Measurements from ENCODE around the gene GSE1. TPM values are rescaled to one million over a fixed set of nuclear protein-coding genes. Genes with fewer than 3 reads are reported as not detected.

Gene GSE1
- polyA plus RNA-seq, 1 donor (not counting 4 experiments of a cell fraction or from before 2014, with no cell fraction given): 5.0 TPM

DNA sequence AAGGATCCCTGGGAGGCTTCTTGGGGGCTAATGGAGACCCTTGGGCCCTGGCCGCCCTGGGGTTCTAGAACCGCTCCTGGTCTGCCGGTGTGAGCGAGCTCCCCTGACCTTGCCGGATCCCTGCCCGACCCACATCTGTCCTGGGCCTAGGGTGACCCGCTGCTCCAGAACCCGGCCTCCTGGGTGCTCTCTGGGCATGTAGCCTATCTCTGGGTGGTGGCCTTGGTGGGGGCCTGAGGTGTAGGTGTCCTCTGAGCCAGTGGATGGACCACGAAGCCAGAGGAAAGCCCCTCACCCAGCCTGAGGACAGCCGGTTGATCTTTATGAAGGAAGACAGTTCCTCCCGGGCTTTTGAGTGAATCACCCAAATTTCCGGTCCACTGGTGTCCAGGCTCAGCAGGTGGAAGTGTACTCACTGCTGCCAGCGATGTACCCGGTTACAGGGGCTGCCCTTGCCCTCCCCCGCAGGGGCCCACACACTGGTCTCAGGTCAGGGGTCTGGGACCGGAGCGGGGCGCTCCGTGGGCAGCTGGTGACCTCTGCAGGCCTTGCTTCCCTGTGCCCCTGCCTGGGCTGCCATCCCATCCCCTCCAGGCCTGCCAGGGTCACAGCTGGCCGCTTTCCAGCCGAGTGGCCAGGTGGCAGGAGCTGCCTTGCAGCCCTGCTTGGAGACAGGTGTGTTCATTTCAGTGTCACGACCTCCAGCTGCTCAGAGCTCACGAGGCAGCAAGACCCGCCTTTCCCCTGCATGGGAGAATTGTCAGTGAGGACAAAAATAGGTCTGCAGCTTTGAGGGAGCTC, 10.5 kb upstream of the GSE1 start:
- TF ChIP-seq, protein P1, sequence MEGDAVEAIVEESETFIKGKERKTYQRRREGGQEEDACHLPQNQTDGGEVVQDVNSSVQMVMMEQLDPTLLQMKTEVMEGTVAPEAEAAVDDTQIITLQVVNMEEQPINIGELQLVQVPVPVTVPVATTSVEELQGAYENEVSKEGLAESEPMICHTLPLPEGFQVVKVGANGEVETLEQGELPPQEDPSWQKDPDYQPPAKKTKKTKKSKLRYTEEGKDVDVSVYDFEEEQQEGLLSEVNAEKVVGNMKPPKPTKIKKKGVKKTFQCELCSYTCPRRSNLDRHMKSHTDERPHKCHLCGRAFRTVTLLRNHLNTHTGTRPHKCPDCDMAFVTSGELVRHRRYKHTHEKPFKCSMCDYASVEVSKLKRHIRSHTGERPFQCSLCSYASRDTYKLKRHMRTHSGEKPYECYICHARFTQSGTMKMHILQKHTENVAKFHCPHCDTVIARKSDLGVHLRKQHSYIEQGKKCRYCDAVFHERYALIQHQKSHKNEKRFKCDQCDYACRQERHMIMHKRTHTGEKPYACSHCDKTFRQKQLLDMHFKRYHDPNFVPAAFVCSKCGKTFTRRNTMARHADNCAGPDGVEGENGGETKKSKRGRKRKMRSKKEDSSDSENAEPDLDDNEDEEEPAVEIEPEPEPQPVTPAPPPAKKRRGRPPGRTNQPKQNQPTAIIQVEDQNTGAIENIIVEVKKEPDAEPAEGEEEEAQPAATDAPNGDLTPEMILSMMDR (optimal IDR thresholded peaks at IDR 0.05 in 1 of 3, IDR thresholded peaks at IDR 0.05 in 1 of 3, conservative IDR thresholded peaks at IDR 0.05 in 1 of 3; ENCODE audit: extremely low read depth in 1 of 3, insufficient read depth in 2 of 3, low read length in 3 of 3): no peak
- TF ChIP-seq EZH2 (IDR thresholded peaks at IDR 0.05; ENCODE audit: low read length): no peak
- FAIRE-seq: no peak
- no peaks in the 10 kb centered on the region for H3K4me1 ChIP-seq (ENCODE audit: control insufficient read depth, extremely low read depth, insufficient read depth, low read length)

DNA sequence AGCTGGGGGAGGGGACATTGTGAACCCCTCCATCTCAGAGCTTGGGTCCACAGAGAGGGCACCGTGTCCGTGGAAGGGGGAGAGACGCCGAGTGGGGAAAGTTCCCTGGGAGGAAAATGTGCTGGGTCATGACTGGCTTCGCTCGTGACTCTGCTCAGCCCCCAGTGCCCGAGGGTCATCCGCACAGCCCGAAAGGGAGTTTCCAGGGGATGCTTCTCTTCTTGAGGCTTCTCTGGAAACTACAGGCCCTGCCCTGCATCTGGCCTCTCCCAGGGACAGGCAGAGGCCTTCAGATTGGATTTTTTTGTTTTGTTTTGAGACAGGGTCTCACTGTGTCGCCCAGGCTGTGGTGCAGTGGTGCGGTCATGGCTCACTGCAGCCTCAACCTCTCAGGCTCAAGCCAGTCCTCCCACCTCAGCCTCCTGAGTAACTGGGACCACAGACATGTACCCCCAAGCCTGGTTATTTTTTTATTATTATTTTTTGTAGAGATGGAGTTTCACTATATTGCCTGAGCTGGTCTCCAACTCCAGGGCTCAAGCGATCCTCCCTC, 9.8 kb upstream of the GSE1 start:
- dilution Hi-C loops (cut with MboI; ENCODE audit: extremely low pct_ligation_motif_present, low sequenced_read_pairs): no loop called here
- H3K9ac ChIP-seq (ENCODE audit: control insufficient read depth, extremely low read depth, insufficient read depth, low read length): no peak overlapping the region
- FAIRE-seq: no peak
- H3K4me1 ChIP-seq (ENCODE audit: control insufficient read depth, extremely low read depth, insufficient read depth, low read length): no peaks in the 10 kb centered on the region
- H3K4me2 ChIP-seq (ENCODE audit: control insufficient read depth, extremely low read depth, insufficient read depth, low read depth, low read length): no peak overlapping the region
- DNase-seq (ENCODE audit: low read depth, low spot score): no peak
- no peaks in the 10 kb centered on the region for H3K79me2 ChIP-seq (ENCODE audit: control insufficient read depth, insufficient read depth, low read length)
- H3K4me3 ChIP-seq (ENCODE audit: control insufficient read depth in 2 of 3, extremely low read depth in 1 of 3, insufficient read depth in 2 of 3, low read depth in 1 of 3, low read length in 3 of 3): no peak overlapping the region
- H3K9me3 ChIP-seq (ENCODE audit: control insufficient read depth, low read depth, low read length): no peaks in the 10 kb centered on the region
- no peak overlapping the region for H2AFZ ChIP-seq (ENCODE audit: control insufficient read depth, low read length)
- no peaks in the 10 kb centered on the region for H3K9me1 ChIP-seq (ENCODE audit: control insufficient read depth, extremely low read depth, insufficient read depth, low read length)
- H3K27me3 ChIP-seq (ENCODE audit: control insufficient read depth, extremely low read depth, insufficient read depth, low read length): peaks cover 19% of the 10 kb centered on the region
- TF ChIP-seq, protein P1 (optimal IDR thresholded peaks at IDR 0.05 in 1 of 3, IDR thresholded peaks at IDR 0.05 in 1 of 3, conservative IDR thresholded peaks at IDR 0.05 in 1 of 3; ENCODE audit: extremely low read depth in 1 of 3, insufficient read depth in 2 of 3, low read length in 3 of 3): no peak
- no peak for TF ChIP-seq EZH2 (IDR thresholded peaks at IDR 0.05; ENCODE audit: low read length)
- no peak overlapping the region for H3K27ac ChIP-seq (ENCODE audit: control insufficient read depth, insufficient read depth, low read length)
- H3K36me3 ChIP-seq (ENCODE audit: control insufficient read depth in 2 of 2, extremely low read depth in 1 of 2, insufficient read depth in 2 of 2, low read length in 2 of 2): no peaks in the 10 kb centered on the region
- H4K20me1 ChIP-seq (ENCODE audit: control insufficient read depth, extremely low read depth, insufficient read depth, low read length): no peaks in the 10 kb centered on the region

More for the DNA sequence above, 10.5 kb upstream of the GSE1 start:
- no peak overlapping the region for H2AFZ ChIP-seq (ENCODE audit: control insufficient read depth, low read length)
- H3K4me2 ChIP-seq (ENCODE audit: control insufficient read depth, extremely low read depth, insufficient read depth, low read depth, low read length): no peak overlapping the region
- H3K27me3 ChIP-seq (ENCODE audit: control insufficient read depth, extremely low read depth, insufficient read depth, low read length): peaks cover 13% of the 10 kb centered on the region
- no peaks in the 10 kb centered on the region for H3K79me2 ChIP-seq (ENCODE audit: control insufficient read depth, insufficient read depth, low read length)
- H3K27ac ChIP-seq (ENCODE audit: control insufficient read depth, insufficient read depth, low read length): no peak overlapping the region
- H4K20me1 ChIP-seq (ENCODE audit: control insufficient read depth, extremely low read depth, insufficient read depth, low read length): no peaks in the 10 kb centered on the region
- DNase-seq (ENCODE audit: low read depth, low spot score): no peak
- no peaks in the 10 kb centered on the region for H3K36me3 ChIP-seq (ENCODE audit: control insufficient read depth in 2 of 2, extremely low read depth in 1 of 2, insufficient read depth in 2 of 2, low read length in 2 of 2)
- no peak overlapping the region for H3K9ac ChIP-seq (ENCODE audit: control insufficient read depth, extremely low read depth, insufficient read depth, low read length)
- dilution Hi-C loops (cut with MboI; ENCODE audit: extremely low pct_ligation_motif_present, low sequenced_read_pairs): no loop called here
- no peak overlapping the region for H3K4me3 ChIP-seq (ENCODE audit: control insufficient read depth in 2 of 3, extremely low read depth in 1 of 3, insufficient read depth in 2 of 3, low read depth in 1 of 3, low read length in 3 of 3)
- no peaks in the 10 kb centered on the region for H3K9me1 ChIP-seq (ENCODE audit: control insufficient read depth, extremely low read depth, insufficient read depth, low read length)
- H3K9me3 ChIP-seq (ENCODE audit: control insufficient read depth, low read depth, low read length): no peaks in the 10 kb centered on the region

All from keratinocyte (primary cell).